KG1 (cell line): ENCODE results near the gene C9orf85.
A peak's percentile ranks its signal among the peaks of the same experiment; 100 is the strongest.
"Not testable (repeated sequence)": the region's sequence is repeated elsewhere in the genome, so short reads cannot be mapped to it uniquely, and the experiment has no call there.

Experiments used
- DNase-seq: peaks from one replicate; lab custom pipeline; 2025; lab: John Stamatoyannopoulos, UW

Gene C9orf85

GRCh38 chr9:71911061-71911907 lies at the start of gene C9orf85, which contains the start of gene ABHD17B:
TSS of gene C9orf85 (plus strand) at chr9:71911639. CDS start at chr9:71911735, 96 bp downstream.
TSS of gene ABHD17B (minus strand) at chr9:71911193. CDS start at chr9:71875080, 36,113 bp downstream.
- DNase-seq, result peak; percentile 98

GRCh38 chr9:71863631-71864030 lies 47.8 kb upstream of the C9orf85 start:
- no peak for DNase-seq

GRCh38 chr9:71875345-71875744 lies 36.1 kb upstream of the C9orf85 start:
- no peak for DNase-seq

- no peak for DNase-seq
Measured at GRCh38 chr9:71876106-71876505, 35.3 kb upstream of the C9orf85 start.

- no peak for DNase-seq
Measured at GRCh38 chr9:71876829-71877228, 34.6 kb upstream of the C9orf85 start.

- DNase-seq, result no peak
Measured at GRCh38 chr9:71878327-71879274, 32.8 kb upstream of the C9orf85 start.

- no peak for DNase-seq
Measured at GRCh38 chr9:71879644-71880174, 31.7 kb upstream of the C9orf85 start.

GRCh38 chr9:71884005-71884404 lies 27.4 kb upstream of the C9orf85 start:
- DNase-seq, result no peak

- no peak for DNase-seq
Measured at GRCh38 chr9:71885467-71885866, 26.0 kb upstream of the C9orf85 start.

GRCh38 chr9:71886015-71886414 lies 25.4 kb upstream of the C9orf85 start:
- DNase-seq, result no peak

GRCh38 chr9:71886541-71886940 lies 24.9 kb upstream of the C9orf85 start:
- no peak for DNase-seq

- no peak for DNase-seq
Measured at GRCh38 chr9:71887362-71887761, 24.1 kb upstream of the C9orf85 start.

GRCh38 chr9:71890042-71890679 lies 21.3 kb upstream of the C9orf85 start:
- no peak for DNase-seq

- DNase-seq, result no peak
Measured at GRCh38 chr9:71891557-71892189, 19.8 kb upstream of the C9orf85 start.

- DNase-seq, result peak; percentile 39
Measured at GRCh38 chr9:71895117-71895516, 16.3 kb upstream of the C9orf85 start.

GRCh38 chr9:71895955-71896354 lies 15.5 kb upstream of the C9orf85 start:
- DNase-seq, result no peak

GRCh38 chr9:71896761-71897160 lies 14.7 kb upstream of the C9orf85 start:
- DNase-seq, result no peak

GRCh38 chr9:71897577-71897976 lies 13.9 kb upstream of the C9orf85 start:
- DNase-seq, result peak; percentile 32

GRCh38 chr9:71898756-71899155 lies 12.7 kb upstream of the C9orf85 start:
- DNase-seq, result not testable (repeated sequence)

GRCh38 chr9:71901695-71902597 lies 9.5 kb upstream of the C9orf85 start:
- DNase-seq, result no peak
